Measurements from ENCODE around the gene TMEM190.

TMEM190 gene

DNA sequence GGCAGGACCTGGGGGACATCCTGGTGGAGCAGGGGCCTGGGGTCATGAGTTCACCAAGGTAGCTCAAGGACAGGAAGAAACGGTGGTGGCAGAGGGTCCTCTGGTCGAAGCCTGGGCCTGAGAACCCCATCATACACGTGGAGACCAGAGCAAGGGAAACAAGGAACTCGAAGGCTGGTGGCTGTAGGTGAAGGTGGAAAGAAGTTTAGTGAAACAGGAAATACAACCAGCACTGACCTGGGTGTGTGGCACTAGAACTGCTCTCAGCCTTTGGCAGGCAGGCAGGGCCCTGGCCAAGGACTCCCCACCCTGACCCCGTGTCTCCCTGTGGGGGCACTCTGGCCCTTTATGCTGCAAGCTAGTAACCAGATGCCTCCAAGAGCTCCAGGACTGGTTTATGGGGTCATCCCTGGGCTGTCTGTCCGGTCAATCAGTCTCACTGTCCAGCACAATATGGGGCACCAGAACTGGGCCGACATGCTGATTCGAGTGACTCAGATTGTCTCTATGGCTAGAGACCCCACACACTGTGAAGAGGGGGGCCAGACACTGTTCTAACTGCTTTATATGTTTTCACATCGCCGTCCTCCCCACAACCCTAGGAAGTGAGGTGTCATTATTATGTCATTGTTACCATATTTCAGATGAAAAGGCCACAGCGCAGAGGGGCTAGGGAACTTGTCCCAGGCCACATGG is 25.9 kb upstream of the TMEM190 start:
- Histone ChIP-seq H3K36me3 (peaks cover 12% of the 10 kb centered on the region), H3K4me1 (ENCODE audit: control insufficient read depth in 1 of 2, insufficient read depth in 1 of 2, low read depth in 1 of 2, low read length in 1 of 2) (peaks cover 7 to 15% of the 10 kb centered on the region in 2 experiments), H3K9me3 (no peaks in the 10 kb centered on the region), H3K27me3 (peaks cover 52% of the 10 kb centered on the region), H3K27ac (no peak overlapping the region), H3K4me3 (ENCODE audit: low read depth in 1 of 2, low read length in 1 of 2) (no peak overlapping the region)
- TF ChIP-seq, protein P1, sequence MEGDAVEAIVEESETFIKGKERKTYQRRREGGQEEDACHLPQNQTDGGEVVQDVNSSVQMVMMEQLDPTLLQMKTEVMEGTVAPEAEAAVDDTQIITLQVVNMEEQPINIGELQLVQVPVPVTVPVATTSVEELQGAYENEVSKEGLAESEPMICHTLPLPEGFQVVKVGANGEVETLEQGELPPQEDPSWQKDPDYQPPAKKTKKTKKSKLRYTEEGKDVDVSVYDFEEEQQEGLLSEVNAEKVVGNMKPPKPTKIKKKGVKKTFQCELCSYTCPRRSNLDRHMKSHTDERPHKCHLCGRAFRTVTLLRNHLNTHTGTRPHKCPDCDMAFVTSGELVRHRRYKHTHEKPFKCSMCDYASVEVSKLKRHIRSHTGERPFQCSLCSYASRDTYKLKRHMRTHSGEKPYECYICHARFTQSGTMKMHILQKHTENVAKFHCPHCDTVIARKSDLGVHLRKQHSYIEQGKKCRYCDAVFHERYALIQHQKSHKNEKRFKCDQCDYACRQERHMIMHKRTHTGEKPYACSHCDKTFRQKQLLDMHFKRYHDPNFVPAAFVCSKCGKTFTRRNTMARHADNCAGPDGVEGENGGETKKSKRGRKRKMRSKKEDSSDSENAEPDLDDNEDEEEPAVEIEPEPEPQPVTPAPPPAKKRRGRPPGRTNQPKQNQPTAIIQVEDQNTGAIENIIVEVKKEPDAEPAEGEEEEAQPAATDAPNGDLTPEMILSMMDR (IDR thresholded peaks at IDR 0.05) = no peak

DNA sequence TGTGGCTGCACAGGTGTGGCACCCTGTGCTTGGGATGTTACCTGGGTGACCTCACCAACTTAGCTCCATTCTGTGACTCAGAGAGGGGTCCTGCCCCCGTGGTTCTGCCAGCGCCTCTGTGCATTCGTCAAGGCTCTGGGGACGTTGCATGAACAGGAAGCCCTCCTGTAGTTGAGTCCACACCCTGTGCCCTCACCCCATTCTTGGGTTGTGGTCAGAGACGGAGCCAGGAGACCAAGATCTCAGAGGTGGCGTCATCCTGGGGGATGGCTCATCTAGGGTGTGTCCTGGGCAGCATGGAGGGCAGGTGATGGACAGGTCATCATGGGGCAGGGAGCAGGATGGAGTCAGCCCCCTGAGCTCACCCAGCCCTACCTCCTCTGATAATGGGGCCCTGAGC is 24.6 kb upstream of the TMEM190 start:
- H3K4me1 ChIP-seq (ENCODE audit: control insufficient read depth in 1 of 2, insufficient read depth in 1 of 2, low read depth in 1 of 2, low read length in 1 of 2) = peaks cover 7 to 15% of the 10 kb centered on the region in 2 experiments
- H3K36me3 ChIP-seq = peaks cover 5% of the 10 kb centered on the region
- H3K9me3 ChIP-seq = no peaks in the 10 kb centered on the region
- H3K27ac ChIP-seq = no peak overlapping the region
- no peak overlapping the region for H3K4me3 ChIP-seq (ENCODE audit: low read depth in 1 of 2, low read length in 1 of 2)
- peaks cover 65% of the 10 kb centered on the region for H3K27me3 ChIP-seq
- TF ChIP-seq, protein P1 (IDR thresholded peaks at IDR 0.05) = no peak

DNA sequence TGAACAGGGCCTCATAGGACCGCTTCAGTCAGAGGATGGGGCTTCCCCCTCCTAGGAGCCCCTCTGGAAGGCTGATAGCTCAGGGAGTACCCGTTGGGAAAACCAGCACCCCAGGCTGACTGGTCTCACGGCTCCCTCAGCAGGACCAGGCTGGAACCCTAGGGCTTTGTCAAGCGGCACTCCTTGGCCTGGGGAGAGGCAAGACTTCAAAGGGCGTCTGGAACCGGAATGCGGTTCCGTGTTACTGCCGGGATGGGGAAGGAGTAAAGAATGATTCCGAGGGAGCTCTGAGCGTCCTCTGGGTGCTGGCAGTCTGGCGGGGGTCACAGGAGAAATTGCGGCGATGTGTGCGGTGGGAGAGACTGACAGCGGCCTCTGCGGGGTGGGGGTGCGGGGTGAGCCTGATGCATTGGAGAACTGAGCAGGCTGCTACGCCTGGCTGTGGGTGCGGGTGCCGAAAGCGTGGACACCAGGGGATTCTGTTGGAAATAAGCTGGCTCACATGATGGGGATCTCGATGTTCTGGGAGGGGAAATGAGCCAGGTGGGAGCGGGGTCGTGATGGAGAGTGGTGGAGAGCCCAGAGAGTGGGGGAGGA is 24.0 kb upstream of the TMEM190 start:
- H3K4me3 ChIP-seq (ENCODE audit: low read depth in 1 of 2, low read length in 1 of 2) = peak overlapping the region in 1 of 2 experiments; percentile 66
- H3K36me3 ChIP-seq = no peaks in the 10 kb centered on the region
- no peak overlapping the region for H3K27ac ChIP-seq
- H3K9me3 ChIP-seq = no peaks in the 10 kb centered on the region
- peaks cover 71% of the 10 kb centered on the region for H3K27me3 ChIP-seq
- peaks cover 7 to 15% of the 10 kb centered on the region in 2 experiments for H3K4me1 ChIP-seq (ENCODE audit: control insufficient read depth in 1 of 2, insufficient read depth in 1 of 2, low read depth in 1 of 2, low read length in 1 of 2)
- TF ChIP-seq, protein P1 (IDR thresholded peaks at IDR 0.05) = no peak

DNA sequence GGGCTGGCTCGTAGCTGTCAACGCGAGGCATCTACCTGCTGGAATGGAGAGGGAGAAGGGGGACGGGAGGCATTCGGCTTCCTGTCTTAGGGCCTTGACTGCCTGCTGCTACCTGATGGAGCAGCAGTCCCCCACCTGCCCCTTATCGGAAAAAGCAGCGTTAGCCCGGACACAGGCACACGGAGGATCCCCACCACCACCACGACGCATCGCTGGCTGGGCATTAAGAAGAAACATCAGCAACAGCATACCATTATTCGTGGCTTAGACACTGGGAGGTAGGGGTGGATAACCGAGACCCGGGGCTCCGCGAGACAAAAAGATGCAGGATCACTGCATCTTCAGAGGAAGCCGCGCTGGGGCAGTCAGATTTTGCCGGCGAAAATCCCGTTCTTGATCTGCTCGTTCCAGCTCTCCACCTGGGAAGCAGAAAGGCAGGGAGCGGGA is 23.2 kb upstream of the TMEM190 start:
- Histone ChIP-seq H3K9me3 (no peaks in the 10 kb centered on the region), H3K27me3 (peaks cover 77% of the 10 kb centered on the region), H3K27ac (no peak overlapping the region), H3K4me3 (ENCODE audit: low read depth in 1 of 2, low read length in 1 of 2) (peak overlapping the region; percentile 65 to 66), H3K36me3 (no peaks in the 10 kb centered on the region), H3K4me1 (ENCODE audit: control insufficient read depth in 1 of 2, insufficient read depth in 1 of 2, low read depth in 1 of 2, low read length in 1 of 2) (peaks cover 7 to 15% of the 10 kb centered on the region in 2 experiments)
- TF ChIP-seq, protein P1 (IDR thresholded peaks at IDR 0.05) = no peak

DNA sequence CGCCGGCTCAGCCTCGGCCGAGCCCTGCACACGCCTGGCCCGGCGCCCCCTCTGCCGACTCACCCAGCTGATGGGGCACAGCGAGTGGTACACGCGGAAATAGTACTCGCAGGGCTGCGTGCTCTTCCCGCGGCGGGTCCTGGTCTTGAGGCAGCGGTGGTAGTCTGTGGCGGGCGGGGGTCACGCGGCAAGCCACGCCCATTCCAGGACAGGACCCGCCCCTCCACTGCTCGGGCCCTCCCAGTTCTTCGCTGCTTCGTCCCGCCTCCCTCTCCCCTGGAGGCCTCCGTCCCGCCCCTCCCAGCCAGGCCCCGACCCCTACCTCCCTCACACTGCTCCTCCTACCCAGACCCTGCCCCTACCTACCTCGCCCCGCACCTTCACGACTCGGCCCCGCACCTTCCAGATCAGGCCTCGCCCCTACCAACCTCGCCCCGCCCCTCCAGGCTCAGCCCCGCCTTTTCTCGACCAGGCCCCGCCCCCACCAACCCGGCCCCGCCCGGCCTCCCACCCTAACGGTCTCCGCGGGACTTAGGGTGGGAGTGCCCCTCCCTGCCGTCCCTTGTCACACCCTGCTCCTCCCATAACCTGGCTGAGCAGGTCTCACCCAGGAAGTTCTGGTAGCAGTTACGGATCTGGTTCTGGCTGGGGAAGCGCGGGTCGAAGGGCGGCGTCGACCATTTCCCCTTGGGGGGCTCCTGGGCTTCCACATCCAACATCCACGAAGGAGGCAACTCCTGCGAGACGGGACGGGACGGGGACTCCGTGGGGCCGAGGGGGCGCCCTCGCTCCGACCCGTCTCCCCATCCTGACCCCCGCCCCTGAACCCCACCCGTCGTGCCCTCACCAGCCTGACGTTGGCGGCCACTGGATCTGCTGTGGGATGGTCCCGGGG is 22.6 kb upstream of the TMEM190 start:
- TF ChIP-seq, protein P1 (IDR thresholded peaks at IDR 0.05) = no peak
- Histone ChIP-seq H3K27me3 (peaks cover 80% of the 10 kb centered on the region), H3K36me3 (no peaks in the 10 kb centered on the region), H3K9me3 (no peaks in the 10 kb centered on the region), H3K4me1 (ENCODE audit: control insufficient read depth in 1 of 2, insufficient read depth in 1 of 2, low read depth in 1 of 2, low read length in 1 of 2) (peaks cover 7 to 15% of the 10 kb centered on the region in 2 experiments), H3K27ac (no peak overlapping the region), H3K4me3 (ENCODE audit: low read depth in 1 of 2, low read length in 1 of 2) (peak overlapping the region; percentile 65 to 66)
